ENCODE data around the gene HSPA4. TPM values are rescaled to one million over a fixed set of nuclear protein-coding genes. Genes with fewer than 3 reads are reported as not detected.

Gene HSPA4
- total RNA-seq, 2 donors from 2014 or later = 21.8 to 26.2 TPM

DNA sequence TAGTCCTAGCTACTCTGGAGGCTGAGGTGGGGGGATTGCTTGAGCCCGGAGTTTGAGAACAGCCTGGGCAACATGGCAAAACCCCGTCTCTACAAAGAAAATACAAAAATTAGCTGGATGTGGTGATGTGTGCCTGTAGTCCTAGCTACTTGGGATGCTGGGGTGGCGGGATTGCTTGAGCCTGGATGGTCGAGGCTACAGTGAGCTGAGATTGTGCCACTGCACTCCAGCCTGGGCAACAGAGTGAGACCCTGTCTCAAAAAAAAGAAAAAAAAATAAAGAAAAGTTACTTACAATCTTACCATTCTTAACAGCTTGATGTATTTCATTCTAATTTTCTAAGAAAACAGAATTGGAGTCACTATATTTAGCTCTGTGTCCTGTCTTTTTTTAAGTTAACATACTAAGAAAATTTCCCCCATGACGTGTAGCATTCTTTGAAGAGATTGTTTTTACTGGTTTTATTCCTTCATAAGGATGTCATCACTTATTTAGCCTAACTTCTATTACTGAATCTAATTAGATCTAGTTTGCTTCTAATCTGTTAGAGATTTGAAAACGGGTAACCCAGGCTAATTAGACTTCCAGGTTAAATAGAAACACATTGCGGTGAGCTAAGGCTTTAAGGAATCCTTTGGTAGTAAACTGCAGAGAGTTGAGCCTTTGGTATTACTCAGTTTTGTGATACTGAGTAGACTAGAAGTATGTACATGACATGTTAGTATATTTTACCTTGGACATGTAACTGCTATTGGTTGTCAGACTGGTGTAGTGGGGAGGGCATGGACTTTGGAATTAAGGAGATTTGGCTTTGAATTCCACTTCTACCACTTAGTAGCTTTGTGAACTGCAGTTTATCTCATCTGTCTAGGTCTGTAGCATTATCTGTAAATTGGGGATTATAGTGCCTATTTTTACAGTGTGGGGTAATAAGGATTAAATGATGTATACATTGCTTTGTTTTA is 24.0 kb downstream of the HSPA4 start:
- 78 to 87% methylated on average over 7 of the region's 7 CpGs for WGBS, 2 donors
- H3K36me3 ChIP-seq (replicated peaks in 1 of 2; ENCODE audit: insufficient read depth in 1 of 2, low read depth in 2 of 2) = peaks cover 0 to 3% of the 10 kb centered on the region in 2 donors
- H3K4me3 ChIP-seq = no peak overlapping the region
- TF ChIP-seq CTCF (IDR thresholded peaks at IDR 0.05) = no peak
- no peak for TF ChIP-seq POLR2A (IDR thresholded peaks at IDR 0.05)
- intact Hi-C loops (cut with DNase I) = no loop called here
- no peak for ATAC-seq
- peaks cover 5% of the 10 kb centered on the region for H3K4me1 ChIP-seq
- H3K27me3 ChIP-seq = no peaks in the 10 kb centered on the region
- H3K9me3 ChIP-seq = no peaks in the 10 kb centered on the region
- H3K27ac ChIP-seq = no peak overlapping the region
- no peak for DNase-seq

- Histone ChIP-seq H3K4me1 (peaks cover 5% of the 10 kb centered on the region), H3K27ac (no peak overlapping the region), H3K4me3 (no peak overlapping the region), H3K27me3 (no peaks in the 10 kb centered on the region), H3K36me3 (replicated peaks in 1 of 2; ENCODE audit: insufficient read depth in 1 of 2, low read depth in 2 of 2) (peaks cover 0 to 1% of the 10 kb centered on the region in 2 donors), H3K9me3 (no peaks in the 10 kb centered on the region)
- no peak for TF ChIP-seq POLR2A (IDR thresholded peaks at IDR 0.05)
- TF ChIP-seq CTCF (IDR thresholded peaks at IDR 0.05) = no peak
- 88 to 95% methylated on average over 3 of the region's 3 CpGs for WGBS, 2 donors
- intact Hi-C loops (cut with DNase I) = no loop called here
- DNase-seq (no peak), ATAC-seq (no peak)
These were observed 27.2 kb downstream of the HSPA4 start for GRCh38 chr5:133079048-133079447.

- Histone ChIP-seq H3K27ac (no peak overlapping the region), H3K4me3 (no peak overlapping the region), H3K27me3 (no peaks in the 10 kb centered on the region), H3K4me1 (peaks cover 3% of the 10 kb centered on the region), H3K36me3 (replicated peaks in 1 of 2; ENCODE audit: insufficient read depth in 1 of 2, low read depth in 2 of 2) (peaks cover 0 to 1% of the 10 kb centered on the region in 2 donors), H3K9me3 (no peaks in the 10 kb centered on the region)
- 91 to 97% methylated on average over 7 of the region's 7 CpGs for WGBS, 2 donors
- ATAC-seq (no peak), DNase-seq (no peak)
- TF ChIP-seq POLR2A (IDR thresholded peaks at IDR 0.05) (no peak), CTCF (IDR thresholded peaks at IDR 0.05) (no peak)
- intact Hi-C loops (cut with DNase I) = no loop called here
These were observed 29.2 kb downstream of the HSPA4 start for GRCh38 chr5:133081036-133081435.

GRCh38 chr5:133081703-133082102 is 29.9 kb downstream of the HSPA4 start:
- ATAC-seq = no peak
- Histone ChIP-seq H3K36me3 (replicated peaks in 1 of 2; ENCODE audit: insufficient read depth in 1 of 2, low read depth in 2 of 2) (peaks cover 0 to 1% of the 10 kb centered on the region in 2 donors), H3K9me3 (no peaks in the 10 kb centered on the region), H3K27ac (no peak overlapping the region), H3K27me3 (no peaks in the 10 kb centered on the region), H3K4me3 (no peak overlapping the region), H3K4me1 (no peaks in the 10 kb centered on the region)
- TF ChIP-seq POLR2A (IDR thresholded peaks at IDR 0.05) (no peak), CTCF (IDR thresholded peaks at IDR 0.05) (no peak)
- intact Hi-C loops (cut with DNase I) = no loop called here
- WGBS, 2 donors = 94 to 95% methylated on average over 1 of the region's 1 CpG
- DNase-seq = no peak
